PFSK-1 (cell line): ENCODE measurements around the gene LSP1.

Experiments used
- FOXP2 ChIP-seq: optimal IDR thresholded peaks from 2 replicates; pipeline ENCODE3; 2011; ENCODE audit warnings: borderline replicate concordance, control low read depth, inconsistent platforms; ENCODE audit not compliant: insufficient read depth; ENCODE audit errors: extremely low read length, extremely low read depth
- SIN3A ChIP-seq: IDR thresholded peaks from 2 replicates; pipeline ENCODE4 v1.6.1; 2012; ENCODE audit warnings: mild to moderate bottlenecking, low read length, moderate library complexity, borderline replicate concordance; ENCODE audit not compliant: insufficient read depth

DNA sequence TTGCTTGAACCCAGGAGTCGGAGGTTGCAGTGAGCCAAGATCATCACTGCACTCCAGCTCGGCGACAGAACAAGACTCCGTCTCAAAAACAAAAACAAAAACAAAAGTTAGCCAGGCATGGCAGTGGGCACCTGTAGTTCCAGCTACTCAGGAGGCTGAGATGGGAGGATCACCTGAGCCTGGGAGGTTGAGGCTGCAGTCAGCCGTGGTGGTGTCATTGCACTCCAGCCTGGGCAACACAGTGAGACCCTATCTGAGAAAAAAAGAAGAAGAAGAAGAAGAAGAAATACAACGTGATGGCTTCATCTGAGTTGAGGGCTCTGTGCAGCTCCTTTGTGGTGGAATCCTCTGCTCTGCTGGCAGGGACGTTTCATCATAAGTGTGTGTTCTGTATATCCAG lies 56.6 kb downstream of the LSP1 start:
- TF ChIP-seq FOXP2 (no peak), SIN3A (no peak)
